Measurements from ENCODE around the gene NHLRC1. TPM values are rescaled to one million over a fixed set of nuclear protein-coding genes. Genes with fewer than 3 reads are reported as not detected.

NHLRC1 gene
- polyA plus RNA-seq, 1 donor from 2014 or later: 0.32 TPM

GRCh38 chr6:18165751-18166150, 43.3 kb upstream of the NHLRC1 start:
- Histone ChIP-seq H3K27me3 (ENCODE audit: insufficient read depth, low read depth, low read length) (no peaks in the 10 kb centered on the region), H3K9ac (ENCODE audit: low read length) (no peak overlapping the region), H3K4me2 (ENCODE audit: low read length) (no peak overlapping the region), H3K4me3 (ENCODE audit: low read length) (no peak overlapping the region), H3F3A (ENCODE audit: insufficient read depth, low read length, poor library complexity, severe bottlenecking) (no peaks in the 10 kb centered on the region), H3K79me2 (replicated peaks; ENCODE audit: insufficient read depth, low read length) (no peaks in the 10 kb centered on the region), H3K9me2 (ENCODE audit: insufficient read depth, low read length) (no peaks in the 10 kb centered on the region), H3K27ac (ENCODE audit: low read length) (no peak overlapping the region), H3K36me3 (ENCODE audit: insufficient read depth, low read length) (peaks cover 20% of the 10 kb centered on the region), H2AFZ (ENCODE audit: low read depth, low read length) (no peak overlapping the region), H4K20me1 (ENCODE audit: insufficient read depth) (no peaks in the 10 kb centered on the region), H3K9me3 (ENCODE audit: low read length) (no peaks in the 10 kb centered on the region)
- no peak for TF ChIP-seq SMC3 (conservative IDR thresholded peaks at IDR 0.05; ENCODE audit: poor library complexity)
- no peak for TF ChIP-seq EZH2 (IDR thresholded peaks at IDR 0.05; ENCODE audit: borderline replicate concordance, insufficient read depth, low read length, poor library complexity, severe bottlenecking)
- no peak for TF ChIP-seq MXI1 (conservative IDR thresholded peaks at IDR 0.05; ENCODE audit: poor library complexity, severe bottlenecking)
- TF ChIP-seq TAF1 (IDR thresholded peaks at IDR 0.05; ENCODE audit: low read depth): no peak
- no peak for TF ChIP-seq CTCF (IDR thresholded peaks at IDR 0.05; ENCODE audit: poor library complexity, severe bottlenecking)
- TF ChIP-seq POLR2AphosphoS5 (IDR thresholded peaks at IDR 0.05): no peak
- TF ChIP-seq REST (IDR thresholded peaks at IDR 0.05; ENCODE audit: borderline replicate concordance): no peak

GRCh38 chr6:18162401-18162800, 39.9 kb upstream of the NHLRC1 start:
- Histone ChIP-seq H4K20me1 (ENCODE audit: insufficient read depth) (no peaks in the 10 kb centered on the region), H3F3A (ENCODE audit: insufficient read depth, low read length, poor library complexity, severe bottlenecking) (no peaks in the 10 kb centered on the region), H3K4me3 (ENCODE audit: low read length) (no peak overlapping the region), H3K4me2 (ENCODE audit: low read length) (no peak overlapping the region), H3K9me3 (ENCODE audit: low read length) (no peaks in the 10 kb centered on the region), H3K27me3 (ENCODE audit: insufficient read depth, low read depth, low read length) (no peaks in the 10 kb centered on the region), H3K9ac (ENCODE audit: low read length) (no peak overlapping the region), H3K27ac (ENCODE audit: low read length) (no peak overlapping the region), H2AFZ (ENCODE audit: low read depth, low read length) (no peak overlapping the region), H3K9me2 (ENCODE audit: insufficient read depth, low read length) (no peaks in the 10 kb centered on the region), H3K79me2 (replicated peaks; ENCODE audit: insufficient read depth, low read length) (no peaks in the 10 kb centered on the region), H3K36me3 (ENCODE audit: insufficient read depth, low read length) (peaks cover 7% of the 10 kb centered on the region)
- TF ChIP-seq CTCF (IDR thresholded peaks at IDR 0.05; ENCODE audit: poor library complexity, severe bottlenecking): no peak
- no peak for TF ChIP-seq EP300 (conservative IDR thresholded peaks at IDR 0.05; ENCODE audit: poor library complexity, severe bottlenecking)
- no peak for TF ChIP-seq RAD21 (conservative IDR thresholded peaks at IDR 0.05)
- no peak for TF ChIP-seq MXI1 (conservative IDR thresholded peaks at IDR 0.05; ENCODE audit: poor library complexity, severe bottlenecking)
- TF ChIP-seq EZH2 (IDR thresholded peaks at IDR 0.05; ENCODE audit: borderline replicate concordance, insufficient read depth, low read length, poor library complexity, severe bottlenecking): no peak
- no peak for TF ChIP-seq TAF1 (IDR thresholded peaks at IDR 0.05; ENCODE audit: low read depth)
- no peak for TF ChIP-seq SMC3 (conservative IDR thresholded peaks at IDR 0.05; ENCODE audit: poor library complexity)
- no peak for TF ChIP-seq REST (IDR thresholded peaks at IDR 0.05; ENCODE audit: borderline replicate concordance)

Measured in neural cell (in vitro differentiated cells).